Fibroblast of villous mesenchyme (primary cell): ENCODE data around the gene ATAT1. TPM values are rescaled to one million over a fixed set of nuclear protein-coding genes. Genes with fewer than 3 reads are reported as not detected.

Experiments
- DNase-seq: peaks from one replicate; pipeline ENCODE4 v3.0.0-alpha.2; 2010; ENCODE audit warnings: low read depth
- H3K4me3 ChIP-seq: 2 replicates; pipeline ENCODE4 v1.5.1; 2011; ENCODE audit warnings: low read depth, mild to moderate bottlenecking, low read length
- CTCF ChIP-seq: IDR thresholded peaks from 2 replicates; pipeline ENCODE4 v1.5.1; 2012; ENCODE audit warnings: low read depth, mild to moderate bottlenecking, low read length; ENCODE audit not compliant: insufficient read depth
- total RNA-seq: library from RNA; depleted of rRNA; stranded (reverse); fragments of >200 nt; gene quantifications from 2 replicates; pipeline ENCODE4 v1.2.3, GENCODE V29; 2012

ATAT1 gene
- total RNA-seq, 1 donor: 5.2 TPM

GRCh38 chr6:30679765-30680535 is 53.3 kb downstream of the ATAT1 start:
- TF ChIP-seq CTCF: no peak
- H3K4me3 ChIP-seq: peak overlapping the region; percentile 22
- no peak for DNase-seq

GRCh38 chr6:30681766-30682142 is 55.1 kb downstream of the ATAT1 start:
- no peak for DNase-seq
- TF ChIP-seq CTCF: no peak

GRCh38 chr6:30682143-30683117 is 55.8 kb downstream of the ATAT1 start:
- DNase-seq: peak; percentile 88
- peak overlapping the region; percentile 91 for H3K4me3 ChIP-seq
- no peak for TF ChIP-seq CTCF

More at GRCh38 chr6:30681766-30682142, 55.1 kb downstream of the ATAT1 start:
- peak overlapping the region; percentile 91 for H3K4me3 ChIP-seq

- peak overlapping the region; percentile 91 for H3K4me3 ChIP-seq
- DNase-seq: no peak
- TF ChIP-seq CTCF: no peak
Observed at GRCh38 chr6:30683183-30683979, 56.7 kb downstream of the ATAT1 start.

GRCh38 chr6:30683980-30684338 is 57.3 kb downstream of the ATAT1 start:
- no peak for DNase-seq

More at GRCh38 chr6:30683980-30684338, 57.3 kb downstream of the ATAT1 start:
- H3K4me3 ChIP-seq: peak overlapping the region; percentile 91
- no peak for TF ChIP-seq CTCF
